ENCODE results near the gene ALDH1L1.

ALDH1L1 gene

DNA sequence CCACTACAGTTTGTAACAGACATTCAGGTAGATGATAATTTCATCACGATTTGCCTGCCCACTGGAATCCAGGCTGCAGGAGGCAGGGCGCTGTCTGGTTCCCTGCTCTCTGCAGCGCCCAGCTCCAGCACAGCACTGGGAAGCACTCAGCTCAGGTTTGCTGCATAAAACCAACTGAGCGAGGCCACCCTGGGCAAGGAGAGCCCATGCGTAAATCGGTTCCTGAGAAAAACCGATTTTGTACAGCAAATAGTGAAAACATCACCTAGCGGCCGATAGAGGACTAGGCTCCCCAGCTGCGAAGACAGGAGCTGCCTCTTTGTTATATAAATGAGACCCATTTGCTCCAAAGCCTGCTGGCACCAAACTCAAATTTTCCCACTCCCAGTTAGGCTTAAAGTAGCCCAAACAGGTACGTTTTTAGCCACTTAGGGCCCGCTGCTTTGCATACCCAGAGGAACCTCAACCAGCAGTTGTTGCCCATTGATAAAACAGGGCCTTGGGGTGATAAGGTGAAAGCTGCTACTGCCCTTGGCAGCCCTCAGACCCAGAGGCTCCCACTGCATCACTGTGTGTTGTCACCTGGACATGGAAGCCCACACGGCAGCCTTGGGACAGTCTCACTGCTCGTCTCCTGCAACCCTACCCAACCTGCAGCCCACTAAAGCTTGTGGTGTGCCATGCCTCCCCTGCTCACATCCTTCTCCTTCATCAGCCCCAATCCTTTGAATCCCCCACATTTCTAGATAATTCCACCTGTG, 47.5 kb downstream of the ALDH1L1 start:
- no peaks in the 10 kb centered on the region for H3K4me1 ChIP-seq (ENCODE audit: insufficient read depth, low read length)
- peaks cover 17% of the 10 kb centered on the region for H3K27me3 ChIP-seq (ENCODE audit: insufficient read depth, low read length)
- no peak overlapping the region for H2AFZ ChIP-seq (ENCODE audit: low read depth, low read length)
- H3K9me3 ChIP-seq (ENCODE audit: low read length), result no peaks in the 10 kb centered on the region
- H3K4me3 ChIP-seq (ENCODE audit: low read length), result no peak overlapping the region
- H3K36me3 ChIP-seq (ENCODE audit: insufficient read depth, low read length), result no peaks in the 10 kb centered on the region

DNA sequence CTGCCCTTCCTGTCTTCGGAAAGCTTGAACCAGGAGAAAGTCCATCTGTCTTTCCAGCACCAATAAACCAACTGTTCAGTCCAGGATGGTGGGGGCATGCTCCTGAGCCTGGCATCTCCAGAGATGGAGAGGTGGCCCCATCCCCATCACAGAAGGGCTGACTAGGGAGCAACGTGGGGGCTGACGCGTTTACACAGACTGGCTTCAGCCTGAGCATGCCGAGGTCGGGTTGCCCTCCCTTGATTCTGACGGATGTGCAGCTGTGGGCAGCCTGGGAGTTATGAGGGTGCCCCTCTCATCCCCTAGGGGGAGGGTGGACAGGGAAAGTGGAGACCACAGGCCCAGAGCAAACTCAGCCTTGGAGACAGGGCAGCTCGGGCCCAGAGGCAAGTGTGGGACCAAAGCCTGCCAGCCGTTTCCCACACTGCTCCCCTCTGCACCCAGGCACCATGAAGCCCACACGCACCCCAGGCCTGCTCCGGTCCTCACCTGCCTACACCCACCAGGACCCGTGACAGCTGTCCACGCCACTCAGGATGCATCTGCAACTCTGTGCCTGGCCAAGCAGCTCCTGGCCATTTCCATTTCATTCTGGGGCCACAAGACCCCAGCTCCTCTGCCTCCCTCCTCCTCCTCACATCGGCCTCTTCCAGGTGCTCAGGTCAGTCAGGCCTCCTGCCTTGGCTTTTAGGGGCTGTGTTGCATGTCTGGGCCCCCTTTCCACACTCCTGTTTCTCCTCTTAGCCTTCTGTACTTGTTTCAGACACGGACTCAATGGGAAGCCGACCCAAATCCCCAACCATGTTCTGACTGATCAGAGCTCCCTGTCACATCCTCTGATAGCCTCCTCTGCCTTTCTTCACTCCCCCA, 48.3 kb downstream of the ALDH1L1 start:
- H3K9me3 ChIP-seq (ENCODE audit: low read length), result no peaks in the 10 kb centered on the region
- H2AFZ ChIP-seq (ENCODE audit: low read depth, low read length), result no peak overlapping the region
- H3K36me3 ChIP-seq (ENCODE audit: insufficient read depth, low read length), result no peaks in the 10 kb centered on the region
- H3K27me3 ChIP-seq (ENCODE audit: insufficient read depth, low read length), result peaks cover 13% of the 10 kb centered on the region
- H3K4me1 ChIP-seq (ENCODE audit: insufficient read depth, low read length), result no peaks in the 10 kb centered on the region
- no peak overlapping the region for H3K4me3 ChIP-seq (ENCODE audit: low read length)

DNA sequence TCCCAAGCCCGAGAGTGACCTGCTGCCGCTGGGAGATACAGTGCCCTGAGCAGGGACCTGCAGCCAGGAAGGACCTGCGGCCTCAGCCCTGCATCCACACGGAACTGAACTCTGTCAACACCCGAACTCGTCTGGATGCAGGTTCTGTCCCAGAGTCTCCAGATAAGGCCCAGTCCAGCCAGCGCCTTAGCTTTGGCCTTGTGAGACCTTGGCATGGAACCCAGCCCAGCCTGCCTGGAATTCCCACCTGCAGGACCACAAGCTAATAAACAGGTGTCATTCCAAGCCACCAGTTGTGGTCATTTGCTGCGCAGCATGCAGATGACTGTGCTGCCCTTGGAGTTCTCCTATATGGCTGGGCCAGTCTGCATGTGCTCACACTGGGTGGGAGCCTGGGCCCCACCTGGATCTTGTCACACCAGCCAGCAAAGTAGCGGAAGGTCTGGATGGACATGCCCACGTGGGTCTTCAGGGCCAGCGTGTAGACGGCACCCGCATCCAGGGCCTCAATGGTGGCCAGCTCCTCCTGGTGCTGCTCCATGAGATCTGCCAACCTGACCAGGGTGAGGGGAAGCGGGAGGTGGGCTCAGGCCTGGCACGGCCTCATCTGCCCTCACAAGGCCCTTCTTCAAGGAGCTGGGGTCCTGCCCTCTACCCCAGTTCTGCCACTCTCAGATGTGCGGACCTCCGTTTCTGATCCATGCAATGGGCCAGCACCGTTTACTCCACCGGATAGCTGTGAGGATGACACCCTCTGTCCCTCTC, 49.2 kb downstream of the ALDH1L1 start:
- no peaks in the 10 kb centered on the region for H3K4me1 ChIP-seq (ENCODE audit: insufficient read depth, low read length)
- H3K4me3 ChIP-seq (ENCODE audit: low read length), result no peak overlapping the region
- H2AFZ ChIP-seq (ENCODE audit: low read depth, low read length), result no peak overlapping the region
- peaks cover 13% of the 10 kb centered on the region for H3K27me3 ChIP-seq (ENCODE audit: insufficient read depth, low read length)
- no peaks in the 10 kb centered on the region for H3K36me3 ChIP-seq (ENCODE audit: insufficient read depth, low read length)
- no peaks in the 10 kb centered on the region for H3K9me3 ChIP-seq (ENCODE audit: low read length)

DNA sequence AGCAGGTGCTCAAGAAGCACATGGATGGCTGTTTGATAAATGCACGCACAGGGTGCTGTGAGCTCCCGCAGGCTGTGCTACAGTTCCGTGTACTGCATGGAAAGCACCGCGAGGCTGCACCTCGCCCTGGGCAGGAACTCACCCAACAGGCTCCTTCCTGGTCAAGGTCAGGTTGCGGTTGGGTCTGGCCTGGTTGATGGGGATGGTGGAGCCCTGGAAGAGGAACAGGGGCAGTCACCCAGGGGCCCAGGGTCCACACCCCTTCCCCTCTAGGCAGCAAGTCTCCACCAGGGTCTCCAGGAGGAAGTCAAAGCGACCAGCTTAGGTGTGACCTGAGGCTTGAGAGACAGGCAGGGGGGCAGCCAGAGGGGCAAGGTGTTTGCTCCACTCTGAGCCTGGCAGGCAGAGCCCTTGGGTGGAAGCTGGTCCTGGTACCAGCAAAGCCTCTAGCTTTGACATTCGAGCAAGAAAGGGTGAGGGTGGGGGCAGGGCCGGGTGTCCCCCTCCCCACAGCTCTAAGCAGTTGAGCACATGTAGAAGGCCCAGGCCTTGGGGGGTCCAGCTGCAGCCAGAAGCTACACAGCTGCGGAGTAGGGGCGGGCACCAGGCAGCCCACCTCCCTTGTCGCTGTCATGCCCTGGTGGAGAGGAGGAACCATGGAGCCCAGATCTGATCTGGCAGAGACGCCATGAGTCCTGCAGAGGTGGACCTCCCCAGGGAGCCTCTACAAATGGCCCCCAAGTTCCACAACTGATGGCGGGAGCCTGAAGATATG, 50.1 kb downstream of the ALDH1L1 start:
- Histone ChIP-seq H2AFZ (ENCODE audit: low read depth, low read length) (no peak overlapping the region), H3K4me1 (ENCODE audit: insufficient read depth, low read length) (no peaks in the 10 kb centered on the region), H3K36me3 (ENCODE audit: insufficient read depth, low read length) (no peaks in the 10 kb centered on the region), H3K27me3 (ENCODE audit: insufficient read depth, low read length) (peaks cover 14% of the 10 kb centered on the region), H3K4me3 (ENCODE audit: low read length) (no peak overlapping the region), H3K9me3 (ENCODE audit: low read length) (no peaks in the 10 kb centered on the region)

DNA sequence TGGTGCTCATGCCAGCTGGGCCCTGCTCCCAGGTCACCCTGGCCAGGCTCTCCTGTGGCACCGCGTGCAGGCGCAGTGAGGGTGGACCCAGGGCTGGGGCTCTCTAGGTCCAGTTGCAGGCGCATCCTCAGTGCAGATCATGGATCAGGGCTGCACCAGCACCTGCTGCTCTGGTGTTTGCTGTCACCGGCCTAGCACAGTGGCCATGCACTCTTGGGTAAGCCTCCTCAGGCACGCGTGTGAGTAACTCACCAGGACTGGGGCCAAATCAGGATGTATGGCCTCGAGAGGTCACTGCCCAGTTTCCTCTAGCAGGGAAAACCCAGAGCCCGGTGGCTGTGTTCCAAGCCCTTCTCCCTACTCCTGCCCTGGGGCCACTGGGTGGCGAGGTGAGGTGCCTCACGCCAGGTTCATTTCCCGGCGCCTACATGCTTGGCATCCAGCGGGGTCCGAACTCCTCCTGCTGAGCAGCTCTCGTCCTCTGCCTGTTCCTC, 50.9 kb downstream of the ALDH1L1 start:
- H3K27me3 ChIP-seq (ENCODE audit: insufficient read depth, low read length), result peaks cover 22% of the 10 kb centered on the region
- no peak overlapping the region for H2AFZ ChIP-seq (ENCODE audit: low read depth, low read length)
- H3K9me3 ChIP-seq (ENCODE audit: low read length), result no peaks in the 10 kb centered on the region
- no peaks in the 10 kb centered on the region for H3K36me3 ChIP-seq (ENCODE audit: insufficient read depth, low read length)
- H3K4me1 ChIP-seq (ENCODE audit: insufficient read depth, low read length), result no peaks in the 10 kb centered on the region
- H3K4me3 ChIP-seq (ENCODE audit: low read length), result no peak overlapping the region

DNA sequence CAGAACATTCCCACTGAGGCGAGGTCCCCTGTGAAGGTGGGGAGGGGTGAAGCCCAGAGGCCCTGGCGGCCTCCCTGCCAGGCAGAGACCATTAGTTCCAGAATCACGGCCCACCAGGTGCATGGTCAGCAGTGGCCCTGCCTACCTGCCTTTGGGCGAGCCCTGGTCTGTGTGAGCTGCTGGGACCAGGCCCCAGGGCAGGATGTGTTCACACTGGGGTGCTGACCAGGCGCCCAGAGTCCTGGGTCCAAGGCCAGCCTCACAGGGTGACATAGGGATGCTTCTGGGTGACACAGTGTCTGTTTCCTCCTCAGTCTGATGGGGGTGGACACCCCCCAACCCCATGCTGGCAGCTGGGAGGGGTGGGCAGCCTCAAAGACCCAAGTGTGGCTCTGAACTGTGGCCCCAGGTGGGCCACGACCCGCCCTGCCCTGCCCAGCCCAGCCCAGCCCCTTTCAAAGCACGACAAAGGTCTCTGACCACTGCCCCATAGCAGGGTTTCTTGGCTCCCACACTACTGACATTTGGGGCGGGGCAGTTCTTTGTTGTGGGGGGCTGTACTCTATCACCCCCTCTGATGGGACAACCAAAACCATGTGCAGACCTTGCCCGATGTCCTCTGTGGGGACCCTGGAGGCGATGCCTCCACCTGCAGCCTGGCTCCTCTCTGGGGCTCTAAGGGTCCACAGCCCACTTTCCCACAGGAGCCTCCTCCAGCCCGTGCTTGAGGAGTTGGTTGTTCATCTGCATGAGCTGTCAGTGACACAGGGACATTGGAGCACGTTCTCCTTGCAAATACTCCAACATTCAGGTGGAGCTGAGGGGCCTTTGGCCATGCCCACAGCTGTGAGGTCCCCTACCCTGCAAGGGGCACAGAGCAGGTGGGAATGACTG, 51.6 kb downstream of the ALDH1L1 start:
- Histone ChIP-seq H3K27me3 (ENCODE audit: insufficient read depth, low read length) (peaks cover 29% of the 10 kb centered on the region), H2AFZ (ENCODE audit: low read depth, low read length) (no peak overlapping the region), H3K9me3 (ENCODE audit: low read length) (no peaks in the 10 kb centered on the region), H3K4me3 (ENCODE audit: low read length) (no peak overlapping the region), H3K4me1 (ENCODE audit: insufficient read depth, low read length) (no peaks in the 10 kb centered on the region), H3K36me3 (ENCODE audit: insufficient read depth, low read length) (no peaks in the 10 kb centered on the region)

DNA sequence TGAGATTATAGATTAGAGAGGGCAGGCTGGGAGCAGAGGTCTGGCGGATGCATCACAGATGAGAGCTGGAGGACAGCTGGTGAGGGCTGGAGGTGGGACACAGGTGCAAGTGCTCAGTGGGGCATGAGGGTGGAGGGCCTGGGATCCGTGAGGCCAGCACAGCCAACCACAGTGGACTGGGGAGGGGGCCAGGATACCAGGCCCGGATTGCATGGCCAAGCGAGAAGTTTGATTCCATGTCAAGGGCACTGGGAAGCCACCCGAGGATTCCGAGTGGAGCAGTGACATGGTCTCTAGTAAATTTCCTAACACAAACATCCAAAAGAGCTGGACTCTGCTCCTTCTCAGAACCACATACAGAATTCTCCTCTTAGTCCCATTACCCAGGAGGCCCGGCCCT, 52.5 kb downstream of the ALDH1L1 start:
- no peaks in the 10 kb centered on the region for H3K4me1 ChIP-seq (ENCODE audit: insufficient read depth, low read length)
- H3K27me3 ChIP-seq (ENCODE audit: insufficient read depth, low read length), result peaks cover 29% of the 10 kb centered on the region
- no peak overlapping the region for H2AFZ ChIP-seq (ENCODE audit: low read depth, low read length)
- H3K4me3 ChIP-seq (ENCODE audit: low read length), result no peak overlapping the region
- H3K36me3 ChIP-seq (ENCODE audit: insufficient read depth, low read length), result no peaks in the 10 kb centered on the region
- no peaks in the 10 kb centered on the region for H3K9me3 ChIP-seq (ENCODE audit: low read length)

DNA sequence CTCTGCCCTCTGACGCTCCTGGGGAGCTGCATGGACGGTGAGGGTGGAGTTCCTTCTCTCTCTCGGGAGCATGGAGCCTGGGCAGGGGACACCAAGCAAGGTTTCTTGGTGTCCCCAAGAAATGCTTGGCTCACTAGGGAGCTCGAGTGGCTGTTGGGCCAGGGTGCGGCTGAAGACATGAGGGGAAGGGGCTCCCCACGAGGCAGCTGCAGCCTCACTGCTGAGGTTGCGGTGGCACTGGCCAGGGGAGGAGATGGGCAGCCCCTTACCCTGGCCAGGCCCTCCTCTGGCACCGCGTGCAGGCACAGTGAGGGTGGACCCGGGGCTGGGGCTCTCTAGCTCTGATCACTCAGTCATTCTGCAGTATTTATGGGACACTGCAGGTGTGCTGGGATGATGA, 52.9 kb downstream of the ALDH1L1 start:
- H3K27me3 ChIP-seq (ENCODE audit: insufficient read depth, low read length), result peaks cover 29% of the 10 kb centered on the region
- H2AFZ ChIP-seq (ENCODE audit: low read depth, low read length), result no peak overlapping the region
- no peak overlapping the region for H3K4me3 ChIP-seq (ENCODE audit: low read length)
- H3K36me3 ChIP-seq (ENCODE audit: insufficient read depth, low read length), result no peaks in the 10 kb centered on the region
- H3K9me3 ChIP-seq (ENCODE audit: low read length), result no peaks in the 10 kb centered on the region
- no peaks in the 10 kb centered on the region for H3K4me1 ChIP-seq (ENCODE audit: insufficient read depth, low read length)

DNA sequence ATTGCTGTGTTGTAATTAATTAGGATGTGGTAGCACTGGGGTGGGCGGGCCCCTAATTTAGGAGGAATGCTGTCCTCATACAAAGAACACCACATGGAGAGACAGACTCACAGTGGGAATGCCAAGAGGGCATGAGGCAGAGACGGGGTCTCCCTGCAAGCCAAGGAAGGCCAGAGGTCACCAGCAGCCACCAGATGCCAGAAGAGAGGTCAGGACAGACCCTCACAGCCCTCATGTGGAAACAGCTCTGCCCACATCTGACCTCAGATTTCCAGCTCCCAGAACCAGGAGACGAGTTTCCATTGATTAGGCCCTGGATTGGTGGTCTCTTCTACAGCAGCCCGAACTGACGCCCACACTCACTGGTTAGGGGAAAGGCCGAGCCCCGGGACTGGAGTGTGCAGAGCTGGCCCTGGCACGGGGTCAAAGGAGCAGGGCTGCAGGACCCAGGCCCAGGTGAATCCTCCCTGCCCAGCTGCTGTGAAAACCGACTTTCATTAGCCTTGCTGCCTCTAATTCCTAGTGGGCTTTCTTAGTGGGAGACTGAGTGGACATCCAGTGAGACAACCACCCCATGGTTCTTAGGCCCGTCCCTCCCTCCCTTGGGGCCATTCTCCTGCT, 53.5 kb downstream of the ALDH1L1 start:
- no peak overlapping the region for H3K4me3 ChIP-seq (ENCODE audit: low read length)
- no peaks in the 10 kb centered on the region for H3K4me1 ChIP-seq (ENCODE audit: insufficient read depth, low read length)
- peaks cover 24% of the 10 kb centered on the region for H3K27me3 ChIP-seq (ENCODE audit: insufficient read depth, low read length)
- H2AFZ ChIP-seq (ENCODE audit: low read depth, low read length), result no peak overlapping the region
- H3K36me3 ChIP-seq (ENCODE audit: insufficient read depth, low read length), result no peaks in the 10 kb centered on the region
- H3K9me3 ChIP-seq (ENCODE audit: low read length), result no peaks in the 10 kb centered on the region

DNA sequence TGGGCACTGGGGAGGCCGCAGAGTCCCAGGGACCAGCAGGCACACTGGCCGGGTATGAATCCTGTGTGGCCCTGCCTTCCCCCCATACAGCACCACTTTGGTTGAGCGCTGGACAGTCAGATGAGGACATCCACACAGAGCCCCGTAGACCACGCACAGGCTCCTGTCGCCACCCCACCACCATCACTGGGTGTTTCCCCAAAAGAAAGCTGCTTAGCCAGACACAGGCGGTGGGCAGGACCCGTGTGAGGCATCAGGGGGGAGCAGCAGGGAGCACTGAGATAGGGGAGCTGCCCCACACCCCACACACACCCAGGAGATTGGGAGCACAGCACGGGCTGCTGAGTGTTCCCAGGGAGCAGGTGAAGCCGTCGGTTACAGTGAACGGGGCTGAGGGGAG, 54.1 kb downstream of the ALDH1L1 start:
- Histone ChIP-seq H3K4me3 (ENCODE audit: low read length) (no peak overlapping the region), H3K9me3 (ENCODE audit: low read length) (no peaks in the 10 kb centered on the region), H3K27me3 (ENCODE audit: insufficient read depth, low read length) (peaks cover 18% of the 10 kb centered on the region), H2AFZ (ENCODE audit: low read depth, low read length) (no peak overlapping the region), H3K36me3 (ENCODE audit: insufficient read depth, low read length) (no peaks in the 10 kb centered on the region), H3K4me1 (ENCODE audit: insufficient read depth, low read length) (no peaks in the 10 kb centered on the region)

DNA sequence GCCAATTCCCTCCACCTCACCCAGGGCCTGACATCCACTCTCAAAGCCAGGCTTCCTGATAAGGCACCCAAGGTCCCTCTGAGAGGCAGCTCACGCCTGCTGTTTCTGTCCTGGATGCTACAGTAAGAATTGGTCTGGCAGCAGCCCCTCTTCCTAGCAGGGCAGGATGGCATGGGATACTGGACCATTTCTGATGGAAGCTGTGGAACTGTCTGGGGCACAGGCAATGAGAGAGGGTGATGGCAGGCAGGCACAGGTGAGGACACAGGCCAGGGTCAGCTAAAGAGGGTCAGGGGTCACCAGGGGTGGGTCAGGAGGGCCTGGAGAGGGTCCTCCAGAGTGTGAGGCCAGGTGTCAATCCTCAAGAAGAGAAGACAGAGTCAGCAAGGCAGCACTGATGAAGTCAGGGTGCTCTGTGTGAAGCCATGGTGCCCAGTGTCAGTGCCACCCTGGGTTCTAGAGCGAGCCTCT, 54.6 kb downstream of the ALDH1L1 start:
- H3K4me1 ChIP-seq (ENCODE audit: insufficient read depth, low read length), result no peaks in the 10 kb centered on the region
- H2AFZ ChIP-seq (ENCODE audit: low read depth, low read length), result no peak overlapping the region
- H3K36me3 ChIP-seq (ENCODE audit: insufficient read depth, low read length), result no peaks in the 10 kb centered on the region
- no peak overlapping the region for H3K4me3 ChIP-seq (ENCODE audit: low read length)
- H3K27me3 ChIP-seq (ENCODE audit: insufficient read depth, low read length), result peaks cover 18% of the 10 kb centered on the region
- H3K9me3 ChIP-seq (ENCODE audit: low read length), result no peaks in the 10 kb centered on the region
